Brain microvascular endothelial cell (primary cell): ENCODE measurements around the gene SPATS2L.

Experiments used
- DNase-seq: peaks from one replicate; pipeline ENCODE4 v3.0.0-alpha.2; 2020
- H3K27ac ChIP-seq: fragments of 250-450 bp; sonication (Bioruptor Pico); 2 replicates; pipeline ENCODE4 v1.5.1; 2020; ENCODE audit warnings: mild to moderate bottlenecking, moderate library complexity
- H3K27me3 ChIP-seq: fragments of 250-450 bp; sonication (Bioruptor Pico); replicated peaks from 2 replicates; pipeline ENCODE4 v1.5.1; 2020; ENCODE audit warnings: mild to moderate bottlenecking
- H3K36me3 ChIP-seq: fragments of 250-450 bp; sonication (Bioruptor Pico); replicated peaks from 2 replicates; pipeline ENCODE4 v1.5.1; 2020; ENCODE audit warnings: mild to moderate bottlenecking
- H3K4me3 ChIP-seq: 2 replicates; pipeline ENCODE4 v1.5.1; 2011; ENCODE audit warnings: low read depth, mild to moderate bottlenecking, control low read depth, low read length, moderate library complexity
- CTCF ChIP-seq: IDR thresholded peaks from 2 replicates; pipeline ENCODE4 v1.5.1; 2011; ENCODE audit warnings: low read depth, mild to moderate bottlenecking, moderate library complexity, low read length, control low read depth, inconsistent platforms; ENCODE audit errors: missing control alignments
- in situ Hi-C: cut with HindIII; loops from 2 replicates; pipeline ENCODE4 v1.10.0; 2017; ENCODE audit warnings: low sequenced_read_pairs, low pct_ligation_motif_present

The SPATS2L gene

DNA sequence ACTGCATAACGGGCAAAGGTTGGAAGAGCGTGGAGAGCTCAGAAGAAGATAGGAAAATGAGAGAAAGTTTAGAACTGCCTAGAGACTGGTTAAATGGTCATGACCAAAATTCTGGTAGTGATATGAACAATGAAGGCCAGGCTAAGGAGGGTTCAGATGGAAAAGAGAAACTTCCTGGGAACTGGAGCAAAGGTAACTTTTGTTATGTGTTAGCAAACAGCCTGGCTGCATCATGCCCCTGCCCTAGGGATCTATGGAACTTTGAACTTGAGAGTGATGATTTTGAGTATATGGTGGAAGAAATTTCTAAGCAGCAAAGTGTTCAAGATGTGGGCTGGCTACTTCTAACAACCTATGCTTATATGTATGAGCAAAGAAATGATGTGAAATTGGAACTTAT lies 44.4 kb upstream of the SPATS2L start:
- H3K27me3 ChIP-seq: no peaks in the 10 kb centered on the region
- H3K4me3 ChIP-seq: no peak overlapping the region
- in situ Hi-C loops: no loop called here
- H3K36me3 ChIP-seq: no peaks in the 10 kb centered on the region
- no peak for DNase-seq
- no peak for TF ChIP-seq CTCF
- no peak overlapping the region for H3K27ac ChIP-seq

DNA sequence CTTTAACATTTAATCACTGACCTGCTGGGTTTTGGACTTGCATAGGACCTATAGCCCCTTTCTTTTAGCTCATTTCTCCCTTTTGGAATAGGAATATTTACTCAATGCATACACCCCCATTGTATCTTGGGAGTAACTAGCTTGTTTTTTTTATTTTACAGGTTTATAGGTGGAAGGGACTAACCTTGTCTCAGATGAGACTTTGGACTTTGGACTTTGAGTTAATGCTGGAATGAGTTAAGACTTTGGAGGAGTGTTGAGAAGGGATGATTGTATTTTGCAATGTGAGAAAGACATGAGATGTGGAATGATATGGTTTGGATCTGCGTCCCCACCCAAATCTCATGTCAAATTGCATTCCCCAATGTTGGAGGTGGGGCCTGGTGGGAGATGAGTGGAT lies 43.2 kb upstream of the SPATS2L start:
- in situ Hi-C loops: no loop called here
- no peak for TF ChIP-seq CTCF
- Histone ChIP-seq H3K36me3 (no peaks in the 10 kb centered on the region), H3K27ac (no peak overlapping the region), H3K4me3 (no peak overlapping the region), H3K27me3 (no peaks in the 10 kb centered on the region)
- no peak for DNase-seq

GRCh38 chr2:200264631-200265030 lies 41.9 kb upstream of the SPATS2L start:
- in situ Hi-C loops: no loop called here
- DNase-seq: no peak
- no peak overlapping the region for H3K27ac ChIP-seq
- no peak overlapping the region for H3K4me3 ChIP-seq
- no peak for TF ChIP-seq CTCF
- no peaks in the 10 kb centered on the region for H3K36me3 ChIP-seq
- no peaks in the 10 kb centered on the region for H3K27me3 ChIP-seq

DNA sequence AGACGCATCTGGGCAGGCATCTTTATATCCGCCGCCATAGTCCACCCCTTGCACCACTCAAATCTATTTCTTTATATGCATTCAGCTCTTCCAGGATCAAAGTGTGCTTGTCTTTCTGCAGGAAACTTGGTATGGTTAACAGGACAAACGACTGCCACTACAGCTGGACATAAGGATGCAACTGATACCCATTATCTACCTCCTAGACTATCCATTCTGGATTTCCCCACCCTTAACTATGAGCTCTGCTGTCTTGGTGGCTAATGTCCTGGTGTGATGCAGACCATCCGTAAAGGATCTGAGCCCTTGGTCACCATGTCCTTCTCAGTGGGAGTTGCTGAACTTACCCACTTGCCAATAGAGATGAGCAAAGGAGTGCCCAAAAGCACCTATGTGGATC lies 40.1 kb upstream of the SPATS2L start:
- no peak for TF ChIP-seq CTCF
- Histone ChIP-seq H3K27me3 (no peaks in the 10 kb centered on the region), H3K27ac (no peak overlapping the region), H3K36me3 (no peaks in the 10 kb centered on the region), H3K4me3 (no peak overlapping the region)
- DNase-seq: no peak
- in situ Hi-C loops: no loop called here

- no peak overlapping the region for H3K27ac ChIP-seq
- no peak overlapping the region for H3K4me3 ChIP-seq
- DNase-seq: no peak
- no peaks in the 10 kb centered on the region for H3K27me3 ChIP-seq
- in situ Hi-C loops: no loop called here
- H3K36me3 ChIP-seq: no peaks in the 10 kb centered on the region
- TF ChIP-seq CTCF: no peak
Measured at GRCh38 chr2:200267350-200267749, 39.1 kb upstream of the SPATS2L start.

DNA sequence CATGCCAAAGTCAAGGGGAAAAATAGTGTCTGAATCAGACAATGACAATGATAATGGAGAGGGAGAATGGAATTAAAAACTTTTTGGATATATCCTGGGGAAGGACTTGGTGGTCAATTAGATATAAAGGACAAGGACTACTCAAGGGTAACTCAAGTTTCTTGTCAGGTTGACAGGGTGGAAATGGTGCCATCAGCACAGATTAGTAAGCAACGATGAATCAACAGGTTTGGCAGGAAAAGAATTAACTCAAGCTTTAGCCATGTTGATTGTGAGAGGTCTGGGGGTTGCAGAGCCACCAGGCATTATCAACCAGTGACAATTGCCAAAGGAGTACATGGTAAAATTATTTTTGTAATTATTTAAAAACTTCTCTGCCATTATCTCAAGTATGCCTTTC lies 35.8 kb upstream of the SPATS2L start:
- H3K27ac ChIP-seq: no peak overlapping the region
- H3K36me3 ChIP-seq: no peaks in the 10 kb centered on the region
- no peaks in the 10 kb centered on the region for H3K27me3 ChIP-seq
- in situ Hi-C loops: no loop called here
- H3K4me3 ChIP-seq: no peak overlapping the region
- TF ChIP-seq CTCF: no peak
- DNase-seq: no peak
